Esophagus squamous epithelium (tissue), 5 donors: Measurements from ENCODE around the gene P2RY14. TPM values are rescaled to one million over a fixed set of nuclear protein-coding genes. Genes with fewer than 3 reads are reported as not detected.
"Not testable (repeated sequence)": the region's sequence is repeated elsewhere in the genome, so short reads cannot be mapped to it uniquely, and the experiment has no call there.

Experiments
- DNase-seq: peaks from one replicate; lab custom pipeline; 2025; lab: John Stamatoyannopoulos, UW
- H3K27ac ChIP-seq, 4 donors: fragments of 200-600 bp; sonication (generic); one replicate each; pipeline ENCODE4 v1.5.1; 2016 to 2019; ENCODE audit warnings: mild to moderate bottlenecking in 1 of 4
- H3K27me3 ChIP-seq, 4 donors: fragments of 200-600 bp; sonication (generic); 1 replicate in 3 of 4; 2 replicates in 1 of 4; pipeline versions ENCODE4 v1.5.1 to v1.6.0; 2017 to 2021; ENCODE audit warnings: antibody characterized with exemption in 1 of 4
- H3K36me3 ChIP-seq, 3 donors: fragments of 200-600 bp; sonication (generic); one replicate each; pipeline ENCODE4 v1.5.1; 2016 to 2019
- H3K4me1 ChIP-seq, 3 donors: fragments of 200-600 bp; sonication (generic); one replicate each; pipeline ENCODE4 v1.5.1; 2017 to 2019
- H3K4me3 ChIP-seq, 4 donors: fragments of 200-600 bp; sonication (generic); 1 replicate in 3 of 4; 2 replicates in 1 of 4; pipeline ENCODE4 v1.5.1; 2016 to 2019; ENCODE audit warnings: mild to moderate bottlenecking in 2 of 4, moderate library complexity in 1 of 4
- H3K9me3 ChIP-seq, 3 donors: fragments of 200-600 bp; sonication (generic); one replicate each; pipeline ENCODE4 v1.5.1; 2016 to 2019
- CTCF ChIP-seq, 6 experiments: fragments of 450-650 bp in 4 of 6; fragments of 200-600 bp in 2 of 6; sonication (generic) in 2 of 6; IDR thresholded peaks; one replicate each; pipeline ENCODE4 v1.5.1; 2016 to 2019; ENCODE audit warnings: antibody characterized with exemption in 6 of 6, mild to moderate bottlenecking in 4 of 6, moderate library complexity in 4 of 6
- POLR2A ChIP-seq, 4 donors: fragments of 450-650 bp; IDR thresholded peaks; one replicate each; pipeline ENCODE4 v1.6.1; 2017; ENCODE audit warnings: antibody characterized with exemption in 4 of 4, mild to moderate bottlenecking in 4 of 4, moderate library complexity in 3 of 4
- WGBS, 2 donors: methylation state at CpG; one replicate each; pipeline ENCODE4 v1.1.5; 2018; 5-methylcytosine and 5-hydroxymethylcytosine counted together
- intact Hi-C: fragments of 100-400 bp; cut with DNase I; formaldehyde crosslinking; loops from one replicate; pipeline ENCODE4 v1.15.0; 2022
- total RNA-seq, 4 donors: library from RNA; depleted of rRNA; stranded (reverse); fragments of >200 nt; gene quantifications; one replicate each; pipeline ENCODE4 v1.1.0, GENCODE V29; 2016
- donor health status: DM: yes; HTN: yes; CAD: no.

The P2RY14 gene
- total RNA-seq, 4 donors from 2014 or later = 0.19 to 15.4 (median 3.2) TPM

- DNase-seq = no peak
- Histone ChIP-seq H3K27ac (peak overlapping the region in 3 of 4 donors; percentile 68 to 78 (median 75)), H3K9me3 (no peaks in the 10 kb centered on the region), H3K4me1 (peaks cover 0 to 14% (median 0%) of the 10 kb centered on the region in 3 donors), H3K27me3 (no peaks in the 10 kb centered on the region), H3K36me3 (no peaks in the 10 kb centered on the region), H3K4me3 (no peak overlapping the region)
- TF ChIP-seq CTCF (IDR thresholded peaks at IDR 0.05) = no peak
- no peak for TF ChIP-seq POLR2A (IDR thresholded peaks at IDR 0.05)
- intact Hi-C loops = no loop called here
- WGBS, 2 donors = 62 to 73% methylated on average over 1 of the region's 1 CpG
These were observed 21.6 kb downstream of the P2RY14 start for GRCh38 chr3:151256749-151257148.

GRCh38 chr3:151248772-151249337 lies 29.5 kb downstream of the P2RY14 start:
- Histone ChIP-seq H3K4me3 (peak overlapping the region in 1 of 4 donors; percentile 19), H3K27ac (peak overlapping the region in 1 of 4 donors; percentile 65), H3K27me3 (no peaks in the 10 kb centered on the region), H3K9me3 (peaks cover 0 to 5% (median 0%) of the 10 kb centered on the region in 3 donors), H3K4me1 (no peaks in the 10 kb centered on the region), H3K36me3 (no peaks in the 10 kb centered on the region)
- 23 to 58% methylated on average over 3 of the region's 3 CpGs for WGBS, 2 donors
- TF ChIP-seq POLR2A (IDR thresholded peaks at IDR 0.05) = no peak
- no peak for TF ChIP-seq CTCF (IDR thresholded peaks at IDR 0.05)
- DNase-seq = no peak
- intact Hi-C loops = no loop called here

GRCh38 chr3:151242006-151242405 lies 36.3 kb downstream of the P2RY14 start:
- 93% methylated on average over 9 of the region's 18 CpGs; no CpG with 5 or more reads in 1 of the 2 donors for whole genome bisulfite sequencing, 2 donors
- DNase-seq, intact Hi-C loops, H3K27ac ChIP-seq, H3K27me3 ChIP-seq, H3K4me3 ChIP-seq, H3K36me3 ChIP-seq, H3K9me3 ChIP-seq, H3K4me1 ChIP-seq: not testable (repeated sequence)

DNA sequence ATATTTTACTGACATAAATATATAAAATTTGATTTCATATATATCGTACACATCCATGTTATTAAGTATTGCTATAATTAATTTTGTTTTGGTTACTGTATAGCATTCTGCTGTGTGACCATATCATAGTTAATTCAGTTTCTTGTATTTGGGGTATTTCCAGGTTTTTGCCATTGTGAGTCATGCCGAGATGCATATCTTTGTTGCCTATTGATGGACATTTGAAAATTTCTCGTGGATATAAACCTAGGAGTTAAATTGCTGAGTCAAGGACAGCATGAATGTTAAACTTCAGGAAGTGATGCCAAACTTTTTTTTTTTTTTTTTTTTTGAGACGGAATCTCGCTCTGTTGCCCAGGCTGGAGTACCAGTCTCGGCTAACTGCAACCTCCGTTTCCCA lies 41.6 kb downstream of the P2RY14 start:
- Histone ChIP-seq H3K27me3 (no peaks in the 10 kb centered on the region), H3K27ac (no peak overlapping the region), H3K36me3 (no peaks in the 10 kb centered on the region), H3K9me3 (no peaks in the 10 kb centered on the region), H3K4me3 (no peak overlapping the region), H3K4me1 (no peaks in the 10 kb centered on the region)
- TF ChIP-seq CTCF (IDR thresholded peaks at IDR 0.05) (no peak), POLR2A (IDR thresholded peaks at IDR 0.05) (no peak)
- DNase-seq = no peak
- intact Hi-C loops = no loop called here
- WGBS, 2 donors = 72 to 82% methylated on average over 6 to 7 of the region's 7 CpGs

DNA sequence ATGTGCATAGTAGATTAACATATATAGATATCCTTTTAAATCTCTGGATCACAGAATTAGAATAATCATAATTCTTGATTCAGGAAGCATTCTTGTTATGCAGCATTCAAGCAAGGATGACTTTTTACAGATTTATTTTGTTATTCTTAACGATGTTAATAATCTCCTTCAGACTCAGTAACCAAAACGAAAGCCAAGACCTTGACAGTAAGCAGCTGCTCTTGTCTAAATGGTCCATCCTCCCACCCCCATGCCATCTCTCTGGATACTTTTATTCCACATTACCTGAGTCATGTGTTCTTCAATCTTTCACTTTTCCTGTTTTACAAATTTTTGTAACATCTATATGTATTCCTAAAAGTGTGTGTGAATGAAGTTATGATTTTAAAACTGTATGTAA lies 42.0 kb downstream of the P2RY14 start:
- no peaks in the 10 kb centered on the region for H3K4me1 ChIP-seq
- H3K36me3 ChIP-seq = no peaks in the 10 kb centered on the region
- 56 to 59% methylated on average over 2 of the region's 2 CpGs for WGBS, 2 donors
- no peak overlapping the region for H3K27ac ChIP-seq
- H3K27me3 ChIP-seq = no peaks in the 10 kb centered on the region
- intact Hi-C loops = no loop called here
- TF ChIP-seq POLR2A (IDR thresholded peaks at IDR 0.05) = no peak
- no peak for TF ChIP-seq CTCF (IDR thresholded peaks at IDR 0.05)
- DNase-seq = no peak
- H3K4me3 ChIP-seq = no peak overlapping the region
- H3K9me3 ChIP-seq = no peaks in the 10 kb centered on the region
